H9 (cell line): ENCODE results near the gene INTS6L. TPM values are rescaled to one million over a fixed set of nuclear protein-coding genes. Genes with fewer than 3 reads are reported as not detected.

Experiments
- DNase-seq: peaks from one replicate; pipeline ENCODE4 v3.0.0-alpha.2; 2017
- H2AFZ ChIP-seq: one replicate; pipeline ENCODE4 v1.6.1; 2013; ENCODE audit warnings: mild to moderate bottlenecking, low read length, control low read depth, moderate library complexity
- H2AK5ac ChIP-seq: 2 replicates; pipeline ENCODE4 v1.6.1; 2013; ENCODE audit warnings: low read length, control low read depth, mixed read lengths; ENCODE audit not compliant: insufficient read length
- H2BK120ac ChIP-seq: one replicate; pipeline ENCODE4 v1.6.1; 2013; ENCODE audit warnings: low read depth, mild to moderate bottlenecking, low read length, control low read depth, inconsistent platforms; ENCODE audit not compliant: poor library complexity, severe bottlenecking
- H2BK12ac ChIP-seq: 2 replicates; pipeline ENCODE4 v1.6.1; 2013; ENCODE audit warnings: low read length, control low read depth, mixed read lengths, low read depth; ENCODE audit not compliant: insufficient read length
- H2BK15ac ChIP-seq: 2 replicates; pipeline ENCODE4 v1.6.1; 2013; ENCODE audit warnings: low read depth, low read length, control low read depth
- H2BK20ac ChIP-seq: one replicate; pipeline ENCODE4 v1.6.1; 2013; ENCODE audit warnings: low read depth, mild to moderate bottlenecking, low read length, control low read depth, inconsistent platforms; ENCODE audit not compliant: poor library complexity, severe bottlenecking
- H2BK5ac ChIP-seq: 2 replicates; pipeline ENCODE4 v1.6.1; 2013; ENCODE audit warnings: low read length, control low read depth, mixed read lengths; ENCODE audit not compliant: insufficient read length
- H3K14ac ChIP-seq: 2 replicates; pipeline ENCODE4 v1.6.1; 2013; ENCODE audit warnings: low read length, control low read depth; ENCODE audit not compliant: insufficient read depth
- H3K18ac ChIP-seq: 2 replicates; pipeline ENCODE4 v1.6.1; 2013; ENCODE audit warnings: low read depth, mild to moderate bottlenecking, mixed read lengths, low read length, control low read depth; ENCODE audit not compliant: insufficient read length
- H3K23ac ChIP-seq: 2 replicates; pipeline ENCODE4 v1.6.1; 2013; ENCODE audit warnings: low read length, control low read depth, mixed read lengths, low read depth; ENCODE audit not compliant: insufficient read length
- H3K23me2 ChIP-seq: 2 replicates; pipeline ENCODE4 v1.6.1; 2013; ENCODE audit warnings: low read depth, mild to moderate bottlenecking, mixed read lengths, low read length, control low read depth; ENCODE audit not compliant: insufficient read length, poor library complexity, severe bottlenecking
- H3K27ac ChIP-seq: 2 replicates; pipeline ENCODE4 v1.5.1; 2013; ENCODE audit warnings: low read length, control low read depth, mixed read lengths, low read depth; ENCODE audit not compliant: insufficient read length
- H3K27me3 ChIP-seq: 2 replicates; pipeline ENCODE4 v1.6.1; 2013; ENCODE audit warnings: low read length, control low read depth, inconsistent platforms; ENCODE audit not compliant: insufficient read depth
- H3K4ac ChIP-seq: 2 replicates; pipeline ENCODE4 v1.6.1; 2013; ENCODE audit warnings: low read depth, mild to moderate bottlenecking, control low read depth, inconsistent platforms, low read length, moderate library complexity
- H3K4me1 ChIP-seq: 2 replicates; pipeline ENCODE4 v1.6.1; 2013; ENCODE audit warnings: low read length, control low read depth, inconsistent platforms; ENCODE audit not compliant: insufficient read depth
- H3K4me2 ChIP-seq: 2 replicates; pipeline ENCODE4 v1.6.1; 2013; ENCODE audit warnings: low read length, control low read depth, mixed read lengths; ENCODE audit not compliant: insufficient read length, insufficient read depth
- H3K56ac ChIP-seq: 2 replicates; pipeline ENCODE4 v1.6.1; 2013; ENCODE audit warnings: low read depth, mild to moderate bottlenecking, mixed read lengths, low read length, control low read depth; ENCODE audit not compliant: insufficient read length
- H3K79me1 ChIP-seq: 2 replicates; pipeline ENCODE4 v1.6.1; 2013; ENCODE audit warnings: low read depth, mild to moderate bottlenecking, moderate library complexity, low read length, control low read depth, inconsistent platforms; ENCODE audit not compliant: insufficient read depth, poor library complexity, severe bottlenecking
- H3K79me2 ChIP-seq: 2 replicates; pipeline ENCODE4 v1.6.1; 2013; ENCODE audit warnings: low read length, control low read depth, inconsistent platforms; ENCODE audit not compliant: insufficient read depth
- H3K9ac ChIP-seq: 2 replicates; pipeline ENCODE4 v1.6.1; 2013; ENCODE audit warnings: low read length, control low read depth, mixed read lengths; ENCODE audit not compliant: insufficient read length; ENCODE audit errors: extremely low read depth
- H3K9me3 ChIP-seq: one replicate; pipeline ENCODE4 v1.6.1; 2013; ENCODE audit warnings: low read depth, low read length, inconsistent platforms; ENCODE audit not compliant: control insufficient read depth
- H3T11ph ChIP-seq: one replicate; pipeline ENCODE4 v1.6.1; 2013; ENCODE audit warnings: mild to moderate bottlenecking, low read length, control low read depth, inconsistent platforms
- H4K20me1 ChIP-seq: one replicate; pipeline ENCODE4 v1.6.1; 2013; ENCODE audit not compliant: control insufficient read depth, insufficient read length, insufficient read depth
- H4K5ac ChIP-seq: 2 replicates; pipeline ENCODE4 v1.6.1; 2013; ENCODE audit warnings: low read depth, mild to moderate bottlenecking, mixed read lengths, low read length, control low read depth; ENCODE audit not compliant: insufficient read length
- H4K8ac ChIP-seq: replicated peaks from 2 replicates; pipeline ENCODE4 v1.6.1; 2013; ENCODE audit warnings: low read length, control low read depth, mixed read lengths, low read depth; ENCODE audit not compliant: insufficient read length
- H4K91ac ChIP-seq: 2 replicates; pipeline ENCODE4 v1.6.1; 2013; ENCODE audit warnings: low read depth, mild to moderate bottlenecking, moderate library complexity, mixed read lengths, low read length, control low read depth; ENCODE audit not compliant: insufficient read length
- H3K27ac Mint-ChIP-seq, 3 experiments: 2 replicates in 2 of 3; 3 replicates in 1 of 3; pipeline ENCODE4 v1.8.0; 2020 to 2021; ENCODE audit warnings: mixed read lengths in 3 of 3, mild to moderate bottlenecking in 1 of 3, moderate library complexity in 1 of 3
- H3K27me3 Mint-ChIP-seq: 2 replicates; pipeline ENCODE4 v1.8.0; 2021; ENCODE audit warnings: low read depth, mild to moderate bottlenecking, moderate library complexity, mixed read lengths
- H3K36me3 Mint-ChIP-seq, 3 experiments: 2 replicates in 2 of 3; 3 replicates in 1 of 3; pipeline ENCODE4 v1.8.0; 2020 to 2021; ENCODE audit warnings: low read depth in 3 of 3, mixed read lengths in 3 of 3; ENCODE audit not compliant: insufficient read depth in 1 of 3
- H3K4me1 Mint-ChIP-seq, 2 experiments: 2 replicates each; pipeline ENCODE4 v1.8.0; 2020; ENCODE audit warnings: mixed read lengths in 2 of 2
- H3K4me3 Mint-ChIP-seq, 2 experiments: 2 replicates in 1 of 2; 3 replicates in 1 of 2; pipeline ENCODE4 v1.8.0; 2020 to 2021; ENCODE audit warnings: mild to moderate bottlenecking in 2 of 2, mixed read lengths in 2 of 2, moderate library complexity in 1 of 2
- H3K9me3 Mint-ChIP-seq, 2 experiments: 2 replicates in 1 of 2; 3 replicates in 1 of 2; pipeline ENCODE4 v1.8.0; 2020; ENCODE audit warnings: mild to moderate bottlenecking in 2 of 2, mixed read lengths in 2 of 2, moderate library complexity in 1 of 2
- CTCF ChIP-seq: fragments of 200-600 bp; sonication (generic); conservative IDR thresholded peaks from 3 replicates; pipeline ENCODE4 v1.8.0; 2021; ENCODE audit warnings: antibody characterized with exemption, mild to moderate bottlenecking
- WGBS: extraction: QIAGEN DNeasy Blood & Tissue Kit; methylation state at CpG from one replicate; pipeline ENCODE4 v1.1.7; 2013; ENCODE audit warnings: missing lambda C conversion rate, low lambda C conversion rate, mixed read lengths; ENCODE audit not compliant: insufficient read length; ENCODE audit errors: extremely low coverage; 5-methylcytosine and 5-hydroxymethylcytosine counted together
- total RNA-seq: library from RNA; stranded (reverse); gene quantifications from 2 replicates; pipeline ENCODE4 v1.2.1, GENCODE V29; 2021

INTS6L gene
- total RNA-seq, 1 experiment from 2014 or later, result 7.8 TPM

- peak overlapping the region; percentile 87 to 95 for H3K4me3 Mint-ChIP-seq
- H3K4me1 Mint-ChIP-seq, result peaks cover 9 to 10% of the 10 kb centered on the region in 2 experiments
- Histone ChIP-seq H3K56ac (no peak overlapping the region), H2AFZ (no peak overlapping the region), H2AK5ac (no peak overlapping the region), H2BK12ac (no peak overlapping the region), H3K23ac (no peak overlapping the region), H4K20me1 (no peaks in the 10 kb centered on the region), H3K79me1 (no peaks in the 10 kb centered on the region), H2BK120ac (no peak overlapping the region), H2BK5ac (no peak overlapping the region), H3K27me3 (no peaks in the 10 kb centered on the region), H2BK20ac (no peak overlapping the region), H4K91ac (no peak overlapping the region), H3K18ac (peak overlapping the region; percentile 84), H3T11ph (no peak overlapping the region), H3K4me2 (peak overlapping the region; percentile 79), H4K8ac (no peak overlapping the region), H2BK15ac (no peak overlapping the region), H3K4ac (no peak overlapping the region), H3K23me2 (peaks cover 5% of the 10 kb centered on the region), H3K14ac (peak overlapping the region; percentile 87), H3K9me3 (peaks cover 24% of the 10 kb centered on the region), H3K79me2 (no peaks in the 10 kb centered on the region), H3K27ac (no peak overlapping the region), H4K5ac (no peak overlapping the region), H3K4me1 (no peaks in the 10 kb centered on the region), H3K9ac (peak overlapping the region; percentile 59)
- H3K36me3 Mint-ChIP-seq, result no peaks in the 10 kb centered on the region; a peak in 2 of 7 replicates
- H3K9me3 Mint-ChIP-seq, result peaks cover 52 to 68% of the 10 kb centered on the region in 2 experiments
- no peaks in the 10 kb centered on the region for H3K27me3 Mint-ChIP-seq
- no peak for TF ChIP-seq CTCF
- H3K27ac Mint-ChIP-seq, result peak overlapping the region in 2 of 3 experiments; percentile 87 to 89; a peak in 4 of 7 replicates
- WGBS, result no CpG with 5 or more reads among the region's 73 CpGs
- DNase-seq, result peak; percentile 89
Measured at GRCh38 chrX:135521405-135522131, 1.1 kb downstream of the INTS6L start.
